Prostate gland (tissue), 2 donors: ENCODE results near the gene RSPO3.

Source experiments
- CTCF ChIP-seq, 4 experiments: fragments of 200-600 bp in 2 of 4; fragments of 450-650 bp in 2 of 4; sonication (generic) in 2 of 4; IDR thresholded peaks; 1 replicate in 3 of 4; 2 replicates in 1 of 4; pipeline ENCODE4 v1.5.1; 2016 to 2019; ENCODE audit warnings: antibody characterized with exemption in 4 of 4, mild to moderate bottlenecking in 2 of 4, moderate library complexity in 2 of 4
- POLR2AphosphoS5 ChIP-seq: sonication (generic); formaldehyde crosslinking; IDR thresholded peaks from one replicate; pipeline ENCODE4 v1.6.1; 2017; ENCODE audit warnings: antibody characterized with exemption

DNA sequence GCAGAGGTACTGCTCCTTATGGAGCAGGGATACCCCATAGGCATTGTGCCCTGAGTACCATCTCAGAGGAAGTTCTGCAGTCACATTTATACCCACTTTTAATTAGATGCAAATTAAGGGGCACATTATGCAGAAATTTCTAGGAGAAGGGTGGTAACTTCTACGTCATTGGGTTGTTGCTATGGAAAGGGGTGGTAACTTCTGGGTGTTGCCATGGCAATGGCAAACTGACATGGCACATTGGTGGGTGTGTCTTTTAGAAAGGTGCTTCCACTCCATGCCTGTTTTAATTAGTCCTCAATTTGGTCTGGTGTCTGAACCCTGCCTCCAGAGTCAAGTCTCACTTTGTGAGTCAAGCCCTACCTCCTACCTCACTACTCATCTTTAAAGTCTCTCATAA, 42.0 kb downstream of the RSPO3 start:
- TF ChIP-seq CTCF (IDR thresholded peaks at IDR 0.05), result no peak
- no peak for TF ChIP-seq POLR2AphosphoS5
